Lower lobe of right lung (tissue), 2 donors: ENCODE data around the gene CMIP. TPM values are rescaled to one million over a fixed set of nuclear protein-coding genes. Genes with fewer than 3 reads are reported as not detected.
A peak's percentile ranks its signal among the peaks of the same experiment; 100 is the strongest.

Experiments
- ATAC-seq, 2 donors: fragments of 200-7000 bp; cut with Tn5 transposase; one replicate each; pipeline ENCODE4 v1.9.1; 2020 to 2022; ENCODE audit warnings: mild to moderate bottlenecking in 2 of 2, moderate library complexity in 2 of 2
- DNase-seq: peaks from one replicate; pipeline ENCODE4 v3.0.0-alpha.2; 2020
- H3K27ac ChIP-seq: fragments of 200-600 bp; one replicate; pipeline ENCODE4 v1.8.0; 2022
- H3K27me3 ChIP-seq: fragments of 200-600 bp; one replicate; pipeline ENCODE4 v1.8.0; 2022; ENCODE audit warnings: low read depth
- H3K36me3 ChIP-seq: fragments of 200-600 bp; one replicate; pipeline ENCODE4 v1.8.0; 2022; ENCODE audit warnings: mild to moderate bottlenecking
- H3K4me1 ChIP-seq: fragments of 200-600 bp; one replicate; pipeline ENCODE4 v1.8.0; 2022
- H3K4me3 ChIP-seq: fragments of 200-600 bp; one replicate; pipeline ENCODE4 v1.8.0; 2022; ENCODE audit warnings: mild to moderate bottlenecking
- H3K9me3 ChIP-seq: fragments of 200-600 bp; one replicate; pipeline ENCODE4 v1.8.0; 2022
- intact Hi-C: fragments of 100-400 bp; cut with DNase I; formaldehyde crosslinking; loops from one replicate; pipeline ENCODE4 v1.11.0; 2022
- total RNA-seq: library from RNA; stranded (reverse); fragmentation: NEBNext Ultra II Directional; extraction: Animal tissue kit (Norgen Biotek cat#: 25700); gene quantifications from one replicate; pipeline ENCODE4 v1.2.1, GENCODE V29; 2021
- TF ChIP-seq, protein P1 (sequence below): fragments of 200-600 bp; IDR thresholded peaks from one replicate; pipeline ENCODE4 v1.8.0; 2022; ENCODE audit warnings: antibody characterized with exemption, mild to moderate bottlenecking
- donor health status: DM: no; HTN: yes; CAD: no; lungs with severe emphysema.

Gene CMIP
- total RNA-seq, 1 donor from 2014 or later: 77.4 TPM

DNA sequence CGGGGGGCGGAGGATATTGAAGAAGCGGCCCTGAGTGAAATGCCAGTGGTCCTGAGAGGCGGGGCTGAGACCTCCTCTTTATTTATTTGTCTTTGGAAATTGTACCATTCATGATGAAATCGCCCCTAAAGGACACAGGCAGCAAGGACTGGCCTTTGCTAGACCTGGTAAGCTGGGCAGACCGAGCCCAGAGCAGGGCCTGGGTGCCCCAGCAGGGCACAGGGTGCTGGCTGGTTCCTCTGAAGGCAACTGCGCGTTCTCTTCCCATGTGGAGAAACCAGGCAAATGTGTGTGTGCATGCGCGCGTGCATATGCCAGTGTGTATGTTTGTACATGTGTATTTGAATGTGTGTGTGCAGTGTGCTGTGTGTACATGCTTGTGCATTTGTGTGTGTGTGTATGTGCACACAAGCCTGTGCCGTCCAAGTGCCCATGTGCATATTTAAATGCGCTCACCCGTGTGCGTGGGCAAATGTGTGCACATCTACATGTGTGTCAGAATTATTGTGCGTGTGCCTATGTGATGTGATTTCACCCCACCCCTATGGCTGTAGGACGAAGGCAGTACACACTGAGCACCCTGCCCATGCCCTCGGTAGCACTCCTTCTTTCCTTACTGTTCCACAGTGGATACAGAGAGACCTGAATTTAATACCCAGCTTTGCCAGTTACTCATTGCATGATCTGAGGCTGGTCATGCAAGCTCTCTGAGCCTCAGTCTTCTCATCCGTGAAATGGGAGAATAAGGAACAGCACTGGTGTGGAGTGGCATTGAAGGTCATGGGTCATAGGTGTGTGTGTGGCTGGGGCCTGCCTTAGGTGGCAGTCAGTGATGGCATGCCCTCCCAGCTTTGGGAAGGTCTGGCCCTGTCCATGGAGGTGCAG is 105.2 kb downstream of the CMIP start:
- intact Hi-C loops: no loop called here
- Histone ChIP-seq H3K27me3 (no peaks in the 10 kb centered on the region), H3K9me3 (no peaks in the 10 kb centered on the region), H3K4me1 (peaks cover 48% of the 10 kb centered on the region), H3K36me3 (no peaks in the 10 kb centered on the region), H3K27ac (no peak overlapping the region), H3K4me3 (no peak overlapping the region)
- no peak for ATAC-seq
- peak; percentile 34 for DNase-seq
- TF ChIP-seq, protein P1, sequence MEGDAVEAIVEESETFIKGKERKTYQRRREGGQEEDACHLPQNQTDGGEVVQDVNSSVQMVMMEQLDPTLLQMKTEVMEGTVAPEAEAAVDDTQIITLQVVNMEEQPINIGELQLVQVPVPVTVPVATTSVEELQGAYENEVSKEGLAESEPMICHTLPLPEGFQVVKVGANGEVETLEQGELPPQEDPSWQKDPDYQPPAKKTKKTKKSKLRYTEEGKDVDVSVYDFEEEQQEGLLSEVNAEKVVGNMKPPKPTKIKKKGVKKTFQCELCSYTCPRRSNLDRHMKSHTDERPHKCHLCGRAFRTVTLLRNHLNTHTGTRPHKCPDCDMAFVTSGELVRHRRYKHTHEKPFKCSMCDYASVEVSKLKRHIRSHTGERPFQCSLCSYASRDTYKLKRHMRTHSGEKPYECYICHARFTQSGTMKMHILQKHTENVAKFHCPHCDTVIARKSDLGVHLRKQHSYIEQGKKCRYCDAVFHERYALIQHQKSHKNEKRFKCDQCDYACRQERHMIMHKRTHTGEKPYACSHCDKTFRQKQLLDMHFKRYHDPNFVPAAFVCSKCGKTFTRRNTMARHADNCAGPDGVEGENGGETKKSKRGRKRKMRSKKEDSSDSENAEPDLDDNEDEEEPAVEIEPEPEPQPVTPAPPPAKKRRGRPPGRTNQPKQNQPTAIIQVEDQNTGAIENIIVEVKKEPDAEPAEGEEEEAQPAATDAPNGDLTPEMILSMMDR: no peak

DNA sequence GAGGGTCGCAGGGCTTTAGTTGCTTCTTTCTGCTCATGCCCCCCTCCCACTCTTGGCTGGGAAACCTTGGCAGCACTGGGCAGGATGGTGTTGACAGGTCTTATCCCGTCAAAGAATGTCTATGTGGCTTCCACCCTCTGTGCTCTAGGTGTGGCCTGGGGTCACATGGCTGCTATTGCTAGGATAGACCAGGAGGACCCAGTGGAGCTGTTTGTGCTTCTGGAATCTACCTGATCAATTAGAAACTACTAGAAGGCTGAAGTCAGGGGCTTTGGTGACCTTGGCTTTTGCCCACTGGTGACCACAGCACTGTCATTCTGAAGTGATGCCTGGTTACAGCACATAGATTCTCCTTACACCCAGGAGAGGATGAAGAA is 105.8 kb downstream of the CMIP start:
- TF ChIP-seq, protein P1: no peak
- H3K27me3 ChIP-seq: no peaks in the 10 kb centered on the region
- no peak overlapping the region for H3K4me3 ChIP-seq
- no peak overlapping the region for H3K27ac ChIP-seq
- ATAC-seq (no peak), DNase-seq (peak; percentile 15)
- H3K9me3 ChIP-seq: no peaks in the 10 kb centered on the region
- intact Hi-C loops: no loop called here
- H3K4me1 ChIP-seq: peaks cover 43% of the 10 kb centered on the region
- no peaks in the 10 kb centered on the region for H3K36me3 ChIP-seq

GRCh38 chr16:81551151-81551808 is 106.7 kb downstream of the CMIP start:
- H3K27me3 ChIP-seq: no peaks in the 10 kb centered on the region
- TF ChIP-seq, protein P1: no peak
- H3K9me3 ChIP-seq: no peaks in the 10 kb centered on the region
- intact Hi-C loops: no loop called here
- H3K36me3 ChIP-seq: no peaks in the 10 kb centered on the region
- no peak overlapping the region for H3K4me3 ChIP-seq
- no peak overlapping the region for H3K27ac ChIP-seq
- DNase-seq (peak; percentile 38), ATAC-seq (peak; percentile 28 to 34)
- H3K4me1 ChIP-seq: peaks cover 40% of the 10 kb centered on the region

GRCh38 chr16:81551821-81552304 is 107.3 kb downstream of the CMIP start:
- intact Hi-C loops: no loop called here
- Histone ChIP-seq H3K27ac (no peak overlapping the region), H3K27me3 (no peaks in the 10 kb centered on the region), H3K4me3 (no peak overlapping the region), H3K36me3 (no peaks in the 10 kb centered on the region), H3K9me3 (no peaks in the 10 kb centered on the region), H3K4me1 (peaks cover 40% of the 10 kb centered on the region)
- TF ChIP-seq, protein P1: no peak
- DNase-seq: peak; percentile 41
- peak; percentile 11 to 25 for ATAC-seq

DNA sequence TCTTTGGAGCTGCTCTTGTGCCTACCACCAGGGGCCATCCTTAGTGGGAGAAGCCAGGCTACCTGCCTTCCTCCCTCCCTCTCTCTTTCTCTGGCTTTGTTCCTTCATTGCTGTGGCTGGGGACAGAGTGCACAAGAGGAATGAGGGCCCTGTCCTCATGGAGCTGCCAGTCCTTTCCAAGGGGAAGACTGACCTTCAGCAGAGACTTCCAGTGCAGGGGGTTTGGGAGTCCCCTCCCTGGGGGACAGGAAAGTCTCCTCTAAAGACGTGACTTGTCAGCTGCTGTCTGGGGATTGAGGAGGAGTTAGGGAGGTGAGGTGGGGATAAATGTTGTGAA is 108.1 kb downstream of the CMIP start:
- Histone ChIP-seq H3K36me3 (no peaks in the 10 kb centered on the region), H3K27ac (peak overlapping the region; percentile 31), H3K27me3 (no peaks in the 10 kb centered on the region), H3K4me1 (peaks cover 40% of the 10 kb centered on the region), H3K4me3 (no peak overlapping the region), H3K9me3 (no peaks in the 10 kb centered on the region)
- intact Hi-C loops: no loop called here
- TF ChIP-seq, protein P1: no peak
- no peak for ATAC-seq
- DNase-seq: no peak
